Karpas-422 (cell line): ENCODE data around the gene OLIG1. TPM values are rescaled to one million over a fixed set of nuclear protein-coding genes. Genes with fewer than 3 reads are reported as not detected.

Source experiments
- DNase-seq: peaks from one replicate; pipeline ENCODE4 v3.0.0-alpha.2; 2015
- H2AFZ ChIP-seq: fragments of 200-600 bp; sonication (generic); 2 replicates; pipeline ENCODE4 v1.6.1; 2014; ENCODE audit warnings: antibody characterized with exemption, low read length, mixed read lengths
- H3K27ac ChIP-seq: fragments of 200-600 bp; sonication (generic); 2 replicates; pipeline ENCODE4 v1.5.1; 2014; ENCODE audit warnings: mild to moderate bottlenecking, low read length, moderate library complexity
- H3K27me3 ChIP-seq: fragments of 200-600 bp; sonication (generic); 2 replicates; pipeline ENCODE4 v1.6.1; 2014; ENCODE audit warnings: low read length, mixed read lengths
- H3K36me3 ChIP-seq: fragments of 200-600 bp; sonication (generic); 2 replicates; pipeline ENCODE4 v1.6.1; 2014; ENCODE audit warnings: low read length, mixed read lengths; ENCODE audit not compliant: insufficient read depth
- H3K4me1 ChIP-seq: fragments of 200-600 bp; sonication (generic); 2 replicates; pipeline ENCODE4 v1.6.1; 2014; ENCODE audit warnings: mild to moderate bottlenecking, low read length, mixed read lengths
- H3K4me2 ChIP-seq: fragments of 200-600 bp; sonication (generic); 2 replicates; pipeline ENCODE4 v1.6.1; 2014; ENCODE audit warnings: low read length, low read depth, mild to moderate bottlenecking; ENCODE audit not compliant: poor library complexity, severe bottlenecking
- H3K4me3 ChIP-seq: fragments of 200-600 bp; sonication (generic); 2 replicates; pipeline ENCODE4 v1.5.1; 2014; ENCODE audit warnings: mild to moderate bottlenecking, antibody characterized with exemption, low read length, mixed read lengths
- H3K79me2 ChIP-seq: fragments of 200-600 bp; sonication (generic); 2 replicates; pipeline ENCODE4 v1.6.1; 2014; ENCODE audit warnings: mild to moderate bottlenecking, low read length, mixed read lengths
- H3K9ac ChIP-seq: fragments of 200-600 bp; sonication (generic); 2 replicates; pipeline ENCODE4 v1.6.0; 2014; ENCODE audit warnings: low read length
- H3K9me2 ChIP-seq: fragments of 200-600 bp; sonication (generic), shearing (Covaris generic); replicated peaks from 2 replicates; pipeline ENCODE4 v1.6.0; 2014; ENCODE audit warnings: mild to moderate bottlenecking, low read length, moderate library complexity; ENCODE audit not compliant: insufficient read depth
- H3K9me3 ChIP-seq: fragments of 300-700, 200-600 bp; sonication (generic); 2 replicates; pipeline ENCODE4 v1.6.1; 2014; ENCODE audit warnings: low read length, mixed read lengths
- H4K20me1 ChIP-seq: fragments of 200-600 bp; sonication (generic); 2 replicates; pipeline ENCODE4 v1.6.1; 2014; ENCODE audit warnings: mild to moderate bottlenecking, antibody characterized with exemption, low read length, low read depth; ENCODE audit not compliant: insufficient read depth
- total RNA-seq: library from RNA; depleted of rRNA; stranded (reverse); fragments of >200 nt; shearing (Covaris generic); gene quantifications from 2 replicates; pipeline ENCODE4 v1.2.3, GENCODE V29; 2014; ENCODE audit warnings: low replicate concordance; rRNA removed

The OLIG1 gene
- total RNA-seq, 1 experiment from 2014 or later = not detected

DNA sequence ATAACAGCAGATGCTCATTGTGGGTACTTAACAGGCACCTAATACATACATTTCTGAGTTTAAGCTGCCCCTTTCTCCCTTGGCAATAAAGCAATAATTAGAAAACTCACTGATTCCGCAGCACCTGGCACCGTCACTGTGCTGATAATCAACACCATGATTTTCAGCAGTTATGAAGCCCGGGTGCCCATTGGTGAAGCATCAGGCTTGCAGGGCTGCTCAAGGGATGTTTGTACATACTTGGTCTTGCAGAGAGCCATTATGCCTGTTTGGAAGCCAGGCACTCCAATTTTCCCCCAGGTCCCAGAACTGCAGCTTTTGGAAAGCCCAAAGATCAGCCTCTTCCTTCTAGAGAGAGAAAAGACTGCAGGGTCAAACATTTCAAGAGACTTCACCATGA is 44.3 kb downstream of the OLIG1 start:
- H2AFZ ChIP-seq = no peak overlapping the region
- H3K4me1 ChIP-seq = peaks cover 11% of the 10 kb centered on the region
- H3K4me3 ChIP-seq = no peak overlapping the region
- no peak overlapping the region for H3K27ac ChIP-seq
- H3K27me3 ChIP-seq = no peaks in the 10 kb centered on the region
- H3K79me2 ChIP-seq = no peaks in the 10 kb centered on the region
- no peak overlapping the region for H3K4me2 ChIP-seq
- no peak for DNase-seq
- no peaks in the 10 kb centered on the region for H3K9me2 ChIP-seq
- no peaks in the 10 kb centered on the region for H3K9me3 ChIP-seq
- no peaks in the 10 kb centered on the region for H4K20me1 ChIP-seq
- no peak overlapping the region for H3K9ac ChIP-seq
- H3K36me3 ChIP-seq = no peaks in the 10 kb centered on the region

DNA sequence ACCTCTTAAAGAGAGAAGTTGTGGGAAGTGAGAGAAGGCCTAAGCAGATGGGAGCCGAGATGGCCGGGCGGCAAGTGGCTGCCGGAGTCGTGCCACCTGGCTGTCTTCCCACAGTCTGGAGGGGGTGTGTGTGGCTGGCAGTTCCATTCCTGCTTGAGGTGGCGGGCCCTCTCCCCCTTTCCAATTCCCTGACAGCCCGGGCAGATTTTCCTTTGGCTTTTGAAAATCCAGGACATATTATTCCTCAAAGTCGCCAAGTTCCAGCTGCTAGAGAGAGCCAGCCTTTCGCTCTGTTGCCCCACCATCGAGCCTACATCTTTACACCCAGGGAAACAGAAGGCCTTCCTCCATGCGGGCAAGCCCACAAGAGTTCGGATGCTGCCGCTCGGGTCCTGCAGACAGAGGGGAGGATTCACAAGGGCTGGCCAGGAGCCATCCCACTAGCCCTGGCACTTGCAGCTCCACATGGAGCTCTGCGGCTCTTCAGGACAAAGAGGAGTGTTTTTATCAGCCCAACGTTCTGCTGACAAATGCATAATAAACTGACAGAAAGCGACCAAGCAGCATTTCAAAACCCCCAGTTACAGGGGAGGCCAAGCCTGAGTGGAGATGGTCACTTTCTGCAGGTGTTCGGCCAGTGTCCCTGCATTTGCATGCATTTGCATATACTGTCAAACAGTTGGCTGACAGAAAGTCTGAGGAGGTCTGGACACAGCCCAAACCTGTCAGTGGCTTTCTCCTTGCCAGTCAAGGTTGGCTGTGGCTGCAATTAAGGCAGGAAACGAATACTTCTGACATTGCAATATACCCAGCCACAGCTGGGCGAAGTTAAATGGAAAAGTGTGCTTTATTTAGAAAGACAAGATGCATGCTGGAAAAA is 45.9 kb downstream of the OLIG1 start:
- Histone ChIP-seq H3K27me3 (no peaks in the 10 kb centered on the region), H3K4me3 (no peak overlapping the region)
- DNase-seq = no peak

DNA sequence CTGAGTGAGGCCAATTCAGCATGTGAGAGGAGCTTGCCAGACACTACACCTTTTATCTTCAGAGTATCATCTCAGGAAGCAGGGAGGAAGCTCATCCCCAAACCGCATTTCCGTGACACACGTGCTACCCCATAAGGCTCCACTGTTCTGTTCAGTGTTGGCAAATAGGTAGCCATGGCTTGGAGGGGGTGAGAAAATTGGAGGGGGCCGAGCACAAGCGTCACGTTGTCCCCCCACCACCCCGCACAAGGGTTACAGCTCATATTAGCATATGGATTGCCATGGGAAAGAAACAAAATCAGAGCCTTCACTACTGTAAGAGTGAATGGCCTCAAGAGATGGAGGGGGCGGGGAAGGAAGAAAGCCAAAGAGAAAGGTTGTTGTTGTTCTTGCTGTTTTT is 46.7 kb downstream of the OLIG1 start:
- H3K9me3 ChIP-seq = no peaks in the 10 kb centered on the region
- peaks cover 11% of the 10 kb centered on the region for H3K4me1 ChIP-seq
- H2AFZ ChIP-seq = no peak overlapping the region
- H3K4me2 ChIP-seq = no peak overlapping the region
- H3K9me2 ChIP-seq = no peaks in the 10 kb centered on the region
- no peak overlapping the region for H3K27ac ChIP-seq
- no peaks in the 10 kb centered on the region for H4K20me1 ChIP-seq
- H3K9ac ChIP-seq = no peak overlapping the region
- H3K79me2 ChIP-seq = no peaks in the 10 kb centered on the region
- H3K27me3 ChIP-seq = no peaks in the 10 kb centered on the region
- DNase-seq = no peak
- H3K4me3 ChIP-seq = no peak overlapping the region
- no peaks in the 10 kb centered on the region for H3K36me3 ChIP-seq

More for the DNA sequence above, 45.9 kb downstream of the OLIG1 start:
- Histone ChIP-seq H3K9ac (no peak overlapping the region), H2AFZ (no peak overlapping the region), H3K4me2 (no peak overlapping the region), H3K4me1 (peaks cover 11% of the 10 kb centered on the region), H4K20me1 (no peaks in the 10 kb centered on the region), H3K27ac (no peak overlapping the region), H3K36me3 (no peaks in the 10 kb centered on the region), H3K79me2 (no peaks in the 10 kb centered on the region), H3K9me2 (no peaks in the 10 kb centered on the region), H3K9me3 (no peaks in the 10 kb centered on the region)

DNA sequence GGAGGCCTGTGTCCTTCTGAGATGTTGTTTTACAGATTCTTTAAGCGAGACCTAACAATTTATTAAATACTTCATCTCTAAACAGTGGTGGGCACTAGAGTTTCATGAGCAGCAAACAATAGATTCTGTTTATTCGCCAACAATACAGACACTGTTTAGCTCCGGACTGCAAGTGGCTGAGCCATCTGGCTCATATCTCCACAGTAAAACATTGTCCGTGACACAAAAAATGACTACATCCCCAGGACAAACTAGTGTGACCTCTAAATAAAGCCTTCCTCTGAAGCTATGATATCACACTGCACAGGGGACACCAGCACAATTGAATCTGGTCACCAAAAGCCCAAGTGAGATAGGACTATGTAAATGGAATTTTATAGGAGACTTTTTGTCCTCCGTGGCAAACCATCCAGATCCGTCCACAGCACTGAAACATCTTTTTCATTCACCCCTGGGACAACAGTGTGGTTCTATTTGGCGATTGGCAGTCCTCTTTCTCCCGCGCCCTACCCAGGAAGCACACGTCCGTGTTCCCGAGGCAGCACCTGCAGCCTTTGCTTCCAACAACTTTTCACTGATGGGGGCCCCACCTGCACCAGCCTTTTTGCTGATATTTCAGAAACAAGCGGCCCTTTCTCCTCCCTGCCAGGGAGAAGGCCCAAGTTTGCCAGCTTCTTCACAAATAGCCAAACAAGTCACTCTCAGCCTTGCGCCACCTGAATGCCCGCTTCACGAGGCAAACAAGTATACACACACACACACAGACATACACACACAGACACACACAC is 47.4 kb downstream of the OLIG1 start:
- H2AFZ ChIP-seq = no peak overlapping the region
- H4K20me1 ChIP-seq = no peaks in the 10 kb centered on the region
- H3K79me2 ChIP-seq = no peaks in the 10 kb centered on the region
- no peak overlapping the region for H3K9ac ChIP-seq
- DNase-seq = no peak
- H3K27ac ChIP-seq = no peak overlapping the region
- no peaks in the 10 kb centered on the region for H3K9me2 ChIP-seq
- no peaks in the 10 kb centered on the region for H3K27me3 ChIP-seq
- no peaks in the 10 kb centered on the region for H3K36me3 ChIP-seq
- H3K4me2 ChIP-seq = no peak overlapping the region
- no peaks in the 10 kb centered on the region for H3K9me3 ChIP-seq
- peaks cover 11% of the 10 kb centered on the region for H3K4me1 ChIP-seq
- no peak overlapping the region for H3K4me3 ChIP-seq

Other genes with a start within 250 kb of the OLIG1 start
- gene OLIG2, start 44.2 kb upstream of the OLIG1 start, total RNA-seq = not detected in 2 replicates
- gene IFNAR2, start 159.8 kb downstream of the OLIG1 start, total RNA-seq = 10.2 and 25.3 TPM in 2 replicates
- 48.8 and 67.0 TPM in 2 replicates for gene IL10RB, start 196.2 kb downstream of the OLIG1 start, total RNA-seq